Choroid plexus epithelial cell (primary cell): ENCODE results near the gene KCNT2.
"Not testable (repeated sequence)": the region's sequence is repeated elsewhere in the genome, so short reads cannot be mapped to it uniquely, and the experiment has no call there.

Experiments
- DNase-seq: peaks from one replicate; pipeline ENCODE4 v3.0.0-alpha.2; 2010; ENCODE audit warnings: low read depth
- H3K4me3 ChIP-seq: 2 replicates; pipeline ENCODE4 v1.5.1; 2011; ENCODE audit warnings: low read depth, mild to moderate bottlenecking, control low read depth, low read length, moderate library complexity
- CTCF ChIP-seq: conservative IDR thresholded peaks from 2 replicates; pipeline ENCODE4 v1.5.1; 2011; ENCODE audit warnings: low read depth, mild to moderate bottlenecking, control low read depth, inconsistent platforms, low read length, moderate library complexity

KCNT2 gene

DNA sequence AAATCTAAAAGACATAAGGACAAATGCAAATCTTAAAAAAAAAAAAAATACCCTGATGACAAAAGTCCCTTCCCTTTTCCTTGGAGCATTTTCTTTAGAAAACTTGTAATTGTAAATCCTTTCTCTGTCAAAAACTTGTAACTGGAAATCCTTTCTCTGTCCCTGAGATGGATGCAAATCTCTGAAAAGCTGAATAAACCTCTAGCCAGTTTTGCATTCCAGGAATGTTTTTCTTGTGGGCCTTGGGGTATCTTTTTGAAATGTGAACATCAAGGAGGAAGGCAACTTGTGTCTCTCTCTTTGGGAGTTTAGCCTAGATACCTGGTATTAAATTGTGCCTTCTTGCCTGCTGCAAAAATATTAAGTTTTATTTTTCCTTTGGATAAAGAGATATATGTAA is 305.3 kb downstream of the KCNT2 start:
- DNase-seq, result no peak
- H3K4me3 ChIP-seq, result no peak overlapping the region
- TF ChIP-seq CTCF, result no peak

DNA sequence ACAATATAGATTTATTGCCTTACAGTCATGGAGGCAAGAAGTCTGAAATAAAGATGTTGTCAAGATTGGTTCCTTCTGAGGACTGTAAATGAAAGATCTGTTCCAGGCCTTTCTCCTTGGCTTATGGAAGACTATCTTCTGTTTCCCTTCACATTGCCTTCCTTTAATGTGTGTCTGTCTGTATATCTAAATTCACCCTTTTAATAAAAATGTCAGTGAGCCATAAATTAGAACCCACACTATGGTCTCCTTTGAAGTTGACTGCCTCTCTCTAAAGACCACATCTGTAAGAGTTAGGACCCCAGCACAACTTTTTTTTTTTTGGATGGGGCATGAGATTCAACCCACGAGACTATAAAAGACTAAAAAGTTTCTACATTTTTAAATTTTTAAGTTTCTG is 305.8 kb downstream of the KCNT2 start:
- no peak for DNase-seq
- TF ChIP-seq CTCF, result no peak
- no peak overlapping the region for H3K4me3 ChIP-seq

GRCh38 chr1:196295766-196296165 is 312.5 kb downstream of the KCNT2 start:
- no peak for TF ChIP-seq CTCF
- peak; percentile 49 for DNase-seq
- H3K4me3 ChIP-seq, result no peak overlapping the region

- no peak for TF ChIP-seq CTCF
- DNase-seq, result no peak
- H3K4me3 ChIP-seq, result no peak overlapping the region
Measured at GRCh38 chr1:196278816-196279215, 329.4 kb downstream of the KCNT2 start.

- TF ChIP-seq CTCF, result no peak
- no peak for DNase-seq
- H3K4me3 ChIP-seq, result no peak overlapping the region
Measured at GRCh38 chr1:196277860-196278259, 330.4 kb downstream of the KCNT2 start.

DNA sequence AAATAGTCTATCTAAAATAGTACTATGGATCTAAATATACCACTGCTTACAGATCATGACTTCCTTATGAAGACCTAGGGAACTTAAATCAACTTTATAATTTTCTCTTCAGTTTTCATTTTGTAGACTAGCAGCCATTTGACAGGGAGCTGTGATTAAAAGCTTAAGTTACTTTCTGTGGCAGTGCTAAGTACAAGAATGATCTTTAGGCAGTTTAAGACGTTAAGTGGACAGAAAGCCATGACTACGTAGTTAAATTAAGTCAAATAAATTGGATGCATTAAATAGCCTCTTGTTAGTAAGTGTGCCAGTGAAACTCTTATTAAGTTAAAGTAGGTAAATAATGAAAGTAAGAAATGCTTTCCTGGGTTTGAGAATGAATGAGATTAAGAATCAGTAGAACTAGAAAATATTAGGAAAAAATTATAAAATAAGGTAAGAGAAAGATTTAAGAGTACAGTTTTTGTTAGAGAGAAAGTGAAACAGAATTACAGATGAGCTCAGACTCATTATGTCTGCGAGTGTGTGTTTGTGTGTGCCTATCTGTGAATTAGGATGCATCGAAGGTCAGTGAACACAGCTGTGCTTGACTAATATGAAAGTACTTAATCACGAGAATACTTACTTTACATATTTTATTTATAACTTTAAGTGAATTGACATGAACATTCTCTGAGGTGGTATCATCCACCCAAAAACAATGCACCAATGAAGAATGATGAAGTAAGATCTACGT is 336.9 kb downstream of the KCNT2 start:
- TF ChIP-seq CTCF, result no peak
- DNase-seq, result no peak
- no peak overlapping the region for H3K4me3 ChIP-seq

GRCh38 chr1:196263086-196263485 is 345.2 kb downstream of the KCNT2 start:
- not testable (repeated sequence) for DNase-seq, H3K4me3 ChIP-seq
